MCF 10A (cell line): ENCODE measurements around the gene HECW1. TPM values are rescaled to one million over a fixed set of nuclear protein-coding genes. Genes with fewer than 3 reads are reported as not detected.

Experiments used
- BruUV-seq: library from RNA; stranded (reverse); fragments of 400-500 nt; replicated peaks from 2 replicates; lab custom pipeline; 2021; lab: Mats Ljungman, UMichigan
- CTCF ChIA-PET: fragments of 300-600 bp; sonication (Branson Sonifier 250); formaldehyde crosslinking; extraction: SDS; loops from one replicate; lab custom pipeline; 2021; ENCODE audit warnings: antibody characterized with exemption, inconsistent platforms; lab: Yijun Ruan, JAX
- POLR2A ChIA-PET: fragments of 300-600, 350-650 bp; sonication (Branson Sonifier 250); formaldehyde crosslinking; extraction: SDS; loops from one replicate; lab custom pipeline; 2020; ENCODE audit warnings: antibody characterized with exemption, inconsistent platforms; lab: Yijun Ruan, JAX
- DNase-seq: peaks from one replicate; pipeline ENCODE4 v3.0.0-alpha.2; 2018; ENCODE audit not compliant: unreplicated experiment
- H3K27ac Mint-ChIP-seq: one replicate; pipeline ENCODE4 v1.8.0; 2022; ENCODE audit warnings: mild to moderate bottlenecking, low read depth, mixed read lengths; ENCODE audit not compliant: unreplicated experiment
- H3K27me3 Mint-ChIP-seq: one replicate; pipeline ENCODE4 v1.8.0; 2022; ENCODE audit warnings: mixed read lengths; ENCODE audit not compliant: insufficient read depth, unreplicated experiment
- H3K36me3 Mint-ChIP-seq: one replicate; pipeline ENCODE4 v1.8.0; 2022; ENCODE audit warnings: mild to moderate bottlenecking, moderate library complexity, mixed read lengths; ENCODE audit not compliant: insufficient read depth, unreplicated experiment
- H3K4me1 Mint-ChIP-seq: one replicate; pipeline ENCODE4 v1.8.0; 2022; ENCODE audit warnings: mixed read lengths; ENCODE audit not compliant: insufficient read depth, unreplicated experiment
- H3K4me3 Mint-ChIP-seq: one replicate; pipeline ENCODE4 v1.8.0; 2022; ENCODE audit warnings: mild to moderate bottlenecking, moderate library complexity, mixed read lengths; ENCODE audit not compliant: unreplicated experiment
- H3K9me3 Mint-ChIP-seq: one replicate; pipeline ENCODE4 v1.8.0; 2022; ENCODE audit warnings: mixed read lengths; ENCODE audit not compliant: unreplicated experiment
- CTCF ChIP-seq: fragments of 200-600 bp; IDR thresholded peaks from one replicate; pipeline ENCODE4 v1.8.0; 2022; ENCODE audit warnings: antibody characterized with exemption, mild to moderate bottlenecking; ENCODE audit not compliant: unreplicated experiment
- intact Hi-C: fragments of 100-400 bp; cut with micrococcal nuclease; formaldehyde crosslinking; loops from 2 replicates; pipeline ENCODE4 v1.14.1; 2022
- total RNA-seq: library from RNA; stranded (reverse); gene quantifications from 2 replicates; pipeline ENCODE4 v1.2.3, GENCODE V29; 2022

The HECW1 gene
- total RNA-seq, 1 experiment from 2014 or later: not detected

- BruUV-seq: no TSS peak
- ChIA-PET POLR2A (no interaction called here), CTCF (interaction anchor here (0.7 to 1.2 kb wide), 2 partner anchors 21 to 43 kb away, joined by 3 read pairs; no protein-coding TSS in a partner anchor)
- DNase-seq: no peak
- peaks cover 7% of the 10 kb centered on the region for H3K4me1 Mint-ChIP-seq
- no peak overlapping the region for H3K27ac Mint-ChIP-seq
- no peaks in the 10 kb centered on the region for H3K36me3 Mint-ChIP-seq
- TF ChIP-seq CTCF: no peak
- H3K4me3 Mint-ChIP-seq: no peak overlapping the region
- no peaks in the 10 kb centered on the region for H3K9me3 Mint-ChIP-seq
- no peaks in the 10 kb centered on the region for H3K27me3 Mint-ChIP-seq
- intact Hi-C loops: no loop called here
These were observed 56.6 kb downstream of the HECW1 start for GRCh38 chr7:43169076-43169475.

- DNase-seq: no peak
- H3K4me3 Mint-ChIP-seq: no peak overlapping the region
- no peak for TF ChIP-seq CTCF
- H3K27me3 Mint-ChIP-seq: no peaks in the 10 kb centered on the region
- intact Hi-C loops: no loop called here
- H3K9me3 Mint-ChIP-seq: no peaks in the 10 kb centered on the region
- POLR2A ChIA-PET: no interaction called here
- BruUV-seq: no TSS peak
- no peaks in the 10 kb centered on the region for H3K36me3 Mint-ChIP-seq
- H3K27ac Mint-ChIP-seq: no peak overlapping the region
- CTCF ChIA-PET: interaction anchor here (1.3 kb wide), 1 partner anchor 91 kb away, joined by 3 read pairs; no protein-coding TSS in a partner anchor
- H3K4me1 Mint-ChIP-seq: no peaks in the 10 kb centered on the region
These were observed 58.1 kb downstream of the HECW1 start for GRCh38 chr7:43170571-43170970.

- BruUV-seq: no TSS peak
- intact Hi-C loops: loop anchor here (5.0 kb wide), 1 partner anchor 87 kb away; no protein-coding TSS in a partner anchor
- no peaks in the 10 kb centered on the region for H3K4me1 Mint-ChIP-seq
- no peak overlapping the region for H3K27ac Mint-ChIP-seq
- no peaks in the 10 kb centered on the region for H3K27me3 Mint-ChIP-seq
- no peak overlapping the region for H3K4me3 Mint-ChIP-seq
- no peaks in the 10 kb centered on the region for H3K36me3 Mint-ChIP-seq
- ChIA-PET CTCF (interaction anchor here (0.7 kb wide), 1 partner anchor 109 kb away, joined by 3 read pairs; no protein-coding TSS in a partner anchor), POLR2A (no interaction called here)
- no peak for TF ChIP-seq CTCF
- no peak for DNase-seq
- no peaks in the 10 kb centered on the region for H3K9me3 Mint-ChIP-seq
These were observed 63.2 kb downstream of the HECW1 start for GRCh38 chr7:43175570-43176200.

GRCh38 chr7:43179393-43179792, 66.9 kb downstream of the HECW1 start:
- POLR2A ChIA-PET: interaction anchor here (0.6 kb wide), 1 partner anchor 487 kb away, joined by 3 read pairs; no protein-coding TSS in a partner anchor
- no peak for TF ChIP-seq CTCF
- DNase-seq: no peak
- intact Hi-C loops: loop anchor here (5.0 kb wide), 1 partner anchor 83 kb away; no protein-coding TSS in a partner anchor
- Mint-ChIP-seq H3K36me3 (no peaks in the 10 kb centered on the region), H3K4me3 (no peak overlapping the region), H3K4me1 (no peaks in the 10 kb centered on the region), H3K27ac (no peak overlapping the region), H3K27me3 (no peaks in the 10 kb centered on the region), H3K9me3 (no peaks in the 10 kb centered on the region)
- BruUV-seq: no TSS peak
- CTCF ChIA-PET: interaction anchor here (0.5 kb wide), 1 partner anchor 56 kb away, joined by 4 read pairs; no protein-coding TSS in a partner anchor
